Endodermal cell (in vitro differentiated cells): Measurements from ENCODE around the gene CPED1. TPM values are rescaled to one million over a fixed set of nuclear protein-coding genes. Genes with fewer than 3 reads are reported as not detected.
"Not testable (repeated sequence)": the region's sequence is repeated elsewhere in the genome, so short reads cannot be mapped to it uniquely, and the experiment has no call there.

Experiments
- DNase-seq: peaks from one replicate; pipeline ENCODE4 v3.0.0-alpha.2; 2017
- H3K27ac ChIP-seq: 2 replicates; pipeline ENCODE4 v1.5.1; 2013; ENCODE audit warnings: mild to moderate bottlenecking, low read depth, low read length, moderate library complexity
- H3K27me3 ChIP-seq: 2 replicates; pipeline ENCODE4 v1.6.1; 2013; ENCODE audit warnings: mild to moderate bottlenecking, low read length, moderate library complexity; ENCODE audit not compliant: insufficient read depth, control insufficient read depth, poor library complexity, severe bottlenecking
- H3K36me3 ChIP-seq: 2 replicates; pipeline ENCODE4 v1.7.0; 2013; ENCODE audit warnings: mild to moderate bottlenecking, low read length, moderate library complexity; ENCODE audit not compliant: control insufficient read depth, insufficient read depth
- H3K4me1 ChIP-seq: one replicate; pipeline ENCODE4 v1.7.0; 2013; ENCODE audit warnings: low read length; ENCODE audit not compliant: control insufficient read depth, insufficient read depth
- H3K4me3 ChIP-seq: 2 replicates; pipeline ENCODE4 v1.5.1; 2013; ENCODE audit warnings: mild to moderate bottlenecking, low read length, moderate library complexity
- H3K9ac ChIP-seq: 2 replicates; pipeline ENCODE4 v1.6.1; 2013; ENCODE audit warnings: mild to moderate bottlenecking, low read length, moderate library complexity; ENCODE audit not compliant: poor library complexity, severe bottlenecking; ENCODE audit errors: extremely low read depth
- H3K9me3 ChIP-seq: 2 replicates; pipeline ENCODE4 v1.6.1; 2013; ENCODE audit warnings: mild to moderate bottlenecking, low read length, moderate library complexity; ENCODE audit not compliant: control insufficient read depth
- H3K27ac Mint-ChIP-seq: 2 replicates; pipeline ENCODE4 v1.8.0; 2020; ENCODE audit warnings: mixed read lengths
- H3K27me3 Mint-ChIP-seq: 2 replicates; pipeline ENCODE4 v1.8.0; 2021; ENCODE audit warnings: mild to moderate bottlenecking, mixed read lengths; ENCODE audit not compliant: insufficient read depth
- H3K36me3 Mint-ChIP-seq: 2 replicates; pipeline ENCODE4 v1.8.0; 2020; ENCODE audit warnings: low read depth, mixed read lengths
- H3K4me1 Mint-ChIP-seq: 2 replicates; pipeline ENCODE4 v1.8.0; 2020; ENCODE audit warnings: mixed read lengths
- H3K4me3 Mint-ChIP-seq: 2 replicates; pipeline ENCODE4 v1.8.0; 2020; ENCODE audit warnings: mild to moderate bottlenecking, moderate library complexity, mixed read lengths
- H3K9me3 Mint-ChIP-seq: 2 replicates; pipeline ENCODE4 v1.8.0; 2020; ENCODE audit warnings: mild to moderate bottlenecking, mixed read lengths
- WGBS, 2 experiments: methylation state at CpG; one replicate each; pipeline versions ENCODE4 v1.1.5 to v1.1.7; 2013; ENCODE audit warnings: missing lambda C conversion rate in 2 of 2, mixed read lengths in 1 of 2; ENCODE audit not compliant: insufficient coverage in 1 of 2, insufficient read length in 1 of 2; 5-methylcytosine and 5-hydroxymethylcytosine counted together
- total RNA-seq, 2 donors: library from RNA; stranded (reverse); fragmentation: NEBNext Ultra II Directional in 1 of 2; extraction: Animal tissue kit (Norgen Biotek cat#: 25700) in 1 of 2; gene quantifications; 2 replicates in 1 of 2; 3 replicates in 1 of 2; pipeline ENCODE4 v1.2.1, GENCODE V29; 2021
- TF ChIP-seq, protein P1 (sequence below): fragments of 200-600 bp; sonication (generic); conservative IDR thresholded peaks from 2 replicates; pipeline ENCODE4 v1.5.0; 2021; ENCODE audit warnings: antibody characterized with exemption, mild to moderate bottlenecking

CPED1 gene
- total RNA-seq, 2 donors from 2014 or later: 1.1 TPM; not detected in 1

DNA sequence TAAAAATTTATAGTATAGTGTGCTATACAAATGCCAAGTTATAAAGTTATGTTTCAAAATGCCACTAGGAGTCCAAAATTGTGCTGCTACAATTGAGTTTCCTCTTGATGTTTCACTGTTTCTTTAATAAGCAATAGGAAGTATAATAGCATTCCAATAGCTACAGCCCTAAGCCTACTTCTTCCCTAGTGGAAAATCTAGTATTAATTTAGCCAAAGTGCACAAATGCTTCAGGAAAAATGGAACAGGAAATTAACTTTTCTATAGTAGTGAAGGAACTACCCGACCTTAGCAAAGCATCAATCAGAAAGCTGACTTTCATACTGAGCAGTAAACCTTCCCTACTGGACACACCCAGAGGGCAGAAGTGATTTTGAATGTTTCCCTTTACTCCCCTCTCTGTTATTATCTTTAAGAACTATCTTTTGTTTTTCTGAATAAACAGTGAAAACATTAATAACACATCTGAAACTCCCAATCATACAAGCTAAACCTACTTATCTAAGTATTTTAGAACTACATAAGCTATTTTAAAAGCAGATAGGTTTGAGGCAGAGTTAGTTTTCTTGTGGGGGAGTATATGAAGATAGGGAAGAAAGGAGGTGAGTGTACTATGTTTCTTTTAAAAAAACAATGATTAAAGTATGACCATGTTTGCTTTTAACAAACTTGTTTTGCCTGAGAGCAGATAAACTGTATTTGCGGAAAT, 13.7 kb downstream of the CPED1 start:
- H3K27ac Mint-ChIP-seq: no peak overlapping the region
- H3K4me3 Mint-ChIP-seq: no peak overlapping the region
- H3K27me3 ChIP-seq: no peaks in the 10 kb centered on the region
- no peaks in the 10 kb centered on the region for H3K27me3 Mint-ChIP-seq
- TF ChIP-seq, protein P1, sequence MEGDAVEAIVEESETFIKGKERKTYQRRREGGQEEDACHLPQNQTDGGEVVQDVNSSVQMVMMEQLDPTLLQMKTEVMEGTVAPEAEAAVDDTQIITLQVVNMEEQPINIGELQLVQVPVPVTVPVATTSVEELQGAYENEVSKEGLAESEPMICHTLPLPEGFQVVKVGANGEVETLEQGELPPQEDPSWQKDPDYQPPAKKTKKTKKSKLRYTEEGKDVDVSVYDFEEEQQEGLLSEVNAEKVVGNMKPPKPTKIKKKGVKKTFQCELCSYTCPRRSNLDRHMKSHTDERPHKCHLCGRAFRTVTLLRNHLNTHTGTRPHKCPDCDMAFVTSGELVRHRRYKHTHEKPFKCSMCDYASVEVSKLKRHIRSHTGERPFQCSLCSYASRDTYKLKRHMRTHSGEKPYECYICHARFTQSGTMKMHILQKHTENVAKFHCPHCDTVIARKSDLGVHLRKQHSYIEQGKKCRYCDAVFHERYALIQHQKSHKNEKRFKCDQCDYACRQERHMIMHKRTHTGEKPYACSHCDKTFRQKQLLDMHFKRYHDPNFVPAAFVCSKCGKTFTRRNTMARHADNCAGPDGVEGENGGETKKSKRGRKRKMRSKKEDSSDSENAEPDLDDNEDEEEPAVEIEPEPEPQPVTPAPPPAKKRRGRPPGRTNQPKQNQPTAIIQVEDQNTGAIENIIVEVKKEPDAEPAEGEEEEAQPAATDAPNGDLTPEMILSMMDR: no peak
- peaks cover 10% of the 10 kb centered on the region for H3K4me1 Mint-ChIP-seq
- no peaks in the 10 kb centered on the region for H3K36me3 ChIP-seq
- H3K36me3 Mint-ChIP-seq: no peaks in the 10 kb centered on the region
- H3K4me1 ChIP-seq: peaks cover 7% of the 10 kb centered on the region
- no peak overlapping the region for H3K4me3 ChIP-seq
- no peaks in the 10 kb centered on the region for H3K9me3 ChIP-seq
- H3K9me3 Mint-ChIP-seq: no peaks in the 10 kb centered on the region
- DNase-seq: no peak
- 92% methylated on average over 2 of the region's 2 CpGs; no CpG with 5 or more reads in 1 of the 2 experiments for WGBS, 2 experiments
- no peak overlapping the region for H3K27ac ChIP-seq
- H3K9ac ChIP-seq: no peak overlapping the region

DNA sequence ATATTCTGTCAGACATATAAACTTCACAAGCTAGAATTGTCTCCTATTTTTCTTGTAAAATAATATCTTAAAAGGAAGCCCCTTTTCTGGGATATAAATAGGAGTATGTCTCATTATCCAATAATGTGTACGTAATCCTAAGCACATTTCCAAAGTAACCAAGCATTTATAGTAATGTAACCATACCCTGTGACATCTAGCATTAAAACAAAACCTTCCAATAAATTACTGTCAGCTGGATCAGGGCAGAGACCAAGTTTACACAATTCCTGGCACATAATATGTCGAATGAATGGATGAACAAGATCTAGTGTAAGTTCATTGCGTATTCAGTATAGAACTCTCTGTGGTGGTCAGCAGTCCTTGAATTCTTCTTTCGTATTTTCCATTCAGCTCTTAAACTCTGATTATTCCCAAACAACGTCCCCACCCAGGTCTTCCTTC, 14.3 kb downstream of the CPED1 start:
- Mint-ChIP-seq H3K9me3 (no peaks in the 10 kb centered on the region), H3K27me3 (no peaks in the 10 kb centered on the region), H3K4me1 (peaks cover 10% of the 10 kb centered on the region), H3K27ac (no peak overlapping the region), H3K4me3 (no peak overlapping the region), H3K36me3 (no peaks in the 10 kb centered on the region)
- Histone ChIP-seq H3K4me3 (no peak overlapping the region), H3K9me3 (no peaks in the 10 kb centered on the region), H3K36me3 (no peaks in the 10 kb centered on the region), H3K27me3 (no peaks in the 10 kb centered on the region), H3K9ac (no peak overlapping the region), H3K4me1 (peaks cover 7% of the 10 kb centered on the region), H3K27ac (no peak overlapping the region)
- WGBS, 2 experiments: 88 to 90% methylated on average over 4 to 5 of the region's 5 CpGs
- TF ChIP-seq, protein P1: no peak
- no peak for DNase-seq

DNA sequence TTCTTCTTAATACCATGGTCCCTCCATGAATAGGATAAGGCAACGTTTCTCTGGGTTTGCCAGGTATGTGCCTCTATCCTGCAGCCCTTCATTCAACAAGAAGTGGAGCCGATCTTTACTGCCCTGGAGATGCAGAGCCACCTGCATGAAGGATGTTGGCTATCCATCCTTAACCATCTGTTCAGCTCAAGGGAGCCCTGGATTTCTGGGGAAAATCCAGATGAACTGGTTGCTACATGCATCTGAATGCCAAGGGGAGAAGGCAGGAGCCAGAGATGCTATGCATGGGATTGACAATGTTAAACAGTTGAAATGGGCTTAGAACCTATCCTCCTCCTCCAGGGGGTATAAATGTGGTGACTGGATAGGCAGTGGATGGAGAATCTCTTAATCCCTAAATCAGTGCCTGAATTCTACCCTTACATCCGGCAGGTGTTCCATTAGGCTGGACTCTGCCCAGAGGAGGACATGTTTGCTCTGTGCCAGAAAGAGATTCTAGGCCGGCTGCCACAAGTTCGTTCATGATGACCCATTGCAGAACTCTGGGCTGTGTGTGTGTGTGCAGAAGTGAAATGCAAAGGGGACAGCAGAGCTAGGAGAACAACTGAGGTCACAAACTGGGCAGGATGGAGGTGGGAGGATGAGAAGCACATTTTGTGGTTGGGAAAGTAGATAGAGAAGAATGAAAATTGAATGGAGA, 15.6 kb downstream of the CPED1 start:
- Mint-ChIP-seq H3K27ac (no peak overlapping the region), H3K9me3 (no peaks in the 10 kb centered on the region), H3K4me3 (no peak overlapping the region), H3K36me3 (no peaks in the 10 kb centered on the region), H3K27me3 (no peaks in the 10 kb centered on the region), H3K4me1 (peaks cover 10% of the 10 kb centered on the region)
- no peak overlapping the region for H3K4me3 ChIP-seq
- no peaks in the 10 kb centered on the region for H3K27me3 ChIP-seq
- H3K36me3 ChIP-seq: no peaks in the 10 kb centered on the region
- no peaks in the 10 kb centered on the region for H3K9me3 ChIP-seq
- DNase-seq: no peak
- H3K9ac ChIP-seq: no peak overlapping the region
- WGBS, 2 experiments: 89 to 100% methylated on average over 1 to 5 of the region's 5 CpGs
- TF ChIP-seq, protein P1: no peak
- no peak overlapping the region for H3K27ac ChIP-seq
- H3K4me1 ChIP-seq: peaks cover 7% of the 10 kb centered on the region

DNA sequence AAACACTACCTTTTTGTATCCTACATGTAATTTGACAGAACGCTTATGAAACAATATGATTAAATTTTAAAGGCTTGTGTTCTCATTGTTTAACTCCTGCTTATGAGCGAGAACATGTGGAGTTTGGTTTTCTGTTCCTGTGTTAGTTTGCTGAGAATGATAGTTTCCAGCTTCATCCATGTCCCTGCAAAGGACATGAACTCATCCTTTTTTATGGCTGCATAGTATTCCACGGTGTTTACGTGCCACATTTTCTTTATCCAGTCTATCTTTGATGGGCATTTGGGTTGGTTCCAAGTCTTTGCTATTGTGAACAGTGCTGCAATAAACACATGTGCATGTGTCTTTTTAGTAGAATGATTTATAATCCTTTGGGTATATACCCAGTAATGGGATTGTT, 16.5 kb downstream of the CPED1 start:
- WGBS, 2 experiments: 99% methylated on average over 4 of the region's 4 CpGs; no CpG with 5 or more reads in 1 of the 2 experiments
- not testable (repeated sequence) for H3K27ac ChIP-seq, H3K9ac ChIP-seq, H3K9me3 Mint-ChIP-seq, H3K36me3 ChIP-seq, H3K4me3 Mint-ChIP-seq, H3K9me3 ChIP-seq, H3K4me3 ChIP-seq, DNase-seq, H3K4me1 ChIP-seq, H3K4me1 Mint-ChIP-seq, H3K27me3 Mint-ChIP-seq, H3K27ac Mint-ChIP-seq, H3K36me3 Mint-ChIP-seq, H3K27me3 ChIP-seq
